ENCODE results near the gene KRT31.
"Not testable (repeated sequence)": the region's sequence is repeated elsewhere in the genome, so short reads cannot be mapped to it uniquely, and the experiment has no call there.

Gene KRT31

GRCh38 chr17:41396996-41397660 is at the start of gene KRT31:
Gene KRT31, minus strand, starts transcription at chr17:41397608. Its CDS starts 69 bp downstream, at chr17:41397539.
- DNase-seq = no peak

DNA sequence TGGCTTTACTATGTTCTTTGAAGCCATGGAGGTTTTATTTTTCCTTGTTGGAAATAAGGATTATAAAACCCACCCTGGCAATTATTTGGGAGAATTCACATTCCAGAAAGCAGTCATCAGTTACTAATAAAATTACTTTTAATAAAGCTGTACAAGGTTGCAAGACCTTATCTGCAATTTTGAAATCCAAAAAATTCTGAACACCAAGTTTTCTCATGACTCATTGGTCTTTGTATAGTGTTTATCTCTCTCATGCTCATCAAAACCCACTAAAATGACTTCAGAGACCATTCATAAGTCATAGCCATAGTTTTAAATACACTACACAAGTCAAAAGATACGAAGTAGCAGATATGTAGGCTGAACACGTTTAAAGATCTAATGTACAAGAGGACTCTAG is 49.4 kb upstream of the KRT31 start:
- DNase-seq = no peak

GRCh38 chr17:41444640-41445039 is 47.2 kb upstream of the KRT31 start:
- no peak for DNase-seq

- DNase-seq = no peak
Measured at GRCh38 chr17:41444186-41444585, 46.8 kb upstream of the KRT31 start.

DNA sequence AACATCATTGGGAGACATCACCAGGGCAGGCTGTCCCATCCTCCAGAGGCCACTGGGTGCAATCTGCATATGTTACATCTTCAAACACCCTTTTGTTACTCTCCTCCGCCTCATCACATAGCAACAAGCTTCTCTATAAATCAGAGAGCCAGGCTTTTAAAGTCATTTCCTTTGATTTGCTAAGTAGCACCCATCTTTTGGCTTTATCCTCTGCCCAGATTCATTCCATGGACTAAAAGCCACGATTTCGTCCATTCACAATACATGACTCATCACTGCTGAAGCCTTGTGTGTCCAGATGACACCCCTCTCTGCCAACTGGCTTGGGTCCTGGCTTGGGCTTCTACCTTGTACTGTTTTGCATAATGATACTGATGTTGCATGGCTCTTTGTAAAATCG is 45.3 kb upstream of the KRT31 start:
- no peak for DNase-seq

- no peak for DNase-seq
Measured at GRCh38 chr17:41440531-41441033, 43.2 kb upstream of the KRT31 start, which contains the start of gene KRT38. Gene KRT38, minus strand, starts transcription at chr17:41440983. Its CDS starts 62 bp downstream, at chr17:41440921.

GRCh38 chr17:41439375-41439774 is 42.0 kb upstream of the KRT31 start:
- DNase-seq = no peak

DNA sequence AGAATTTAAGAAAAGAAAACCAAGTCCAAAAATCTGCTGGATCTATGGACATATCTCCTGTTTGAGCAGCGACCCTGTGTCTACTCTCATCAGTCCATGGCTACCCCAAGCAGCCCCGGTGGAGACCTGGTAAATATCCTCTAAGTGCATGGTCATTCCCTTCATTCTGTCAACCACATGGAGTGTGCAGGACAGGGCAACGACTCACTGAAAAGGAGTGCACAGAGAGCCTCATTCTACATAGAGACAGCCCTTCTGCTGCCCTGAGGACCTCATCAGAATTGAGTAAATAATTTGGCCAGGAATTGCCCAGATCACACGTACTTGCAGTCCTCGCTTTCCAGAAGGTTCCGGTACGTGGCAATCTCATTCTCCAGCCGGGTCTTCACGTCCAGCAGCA is 40.4 kb upstream of the KRT31 start:
- DNase-seq = no peak

- DNase-seq = no peak
Measured at GRCh38 chr17:41437254-41437653, 39.8 kb upstream of the KRT31 start.

DNA sequence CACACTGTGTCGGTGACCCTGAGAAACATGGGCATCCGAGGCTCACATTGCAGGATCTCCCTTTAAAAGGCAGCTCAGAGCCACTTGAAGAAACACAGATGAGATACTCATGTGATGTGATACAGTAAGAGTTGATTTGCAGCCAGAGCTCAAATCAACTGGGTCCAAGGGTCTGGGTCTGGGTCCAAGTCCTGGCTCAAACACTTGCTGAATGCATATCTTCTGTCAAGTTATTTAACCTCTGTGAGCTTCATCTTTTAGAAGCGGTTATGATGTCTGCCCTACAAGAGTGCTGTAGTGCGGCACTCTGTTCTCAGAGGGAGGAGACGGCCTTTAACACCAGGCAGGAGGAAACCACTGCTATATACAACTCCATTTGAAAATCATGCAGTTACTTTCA is 37.0 kb upstream of the KRT31 start:
- DNase-seq = no peak

DNA sequence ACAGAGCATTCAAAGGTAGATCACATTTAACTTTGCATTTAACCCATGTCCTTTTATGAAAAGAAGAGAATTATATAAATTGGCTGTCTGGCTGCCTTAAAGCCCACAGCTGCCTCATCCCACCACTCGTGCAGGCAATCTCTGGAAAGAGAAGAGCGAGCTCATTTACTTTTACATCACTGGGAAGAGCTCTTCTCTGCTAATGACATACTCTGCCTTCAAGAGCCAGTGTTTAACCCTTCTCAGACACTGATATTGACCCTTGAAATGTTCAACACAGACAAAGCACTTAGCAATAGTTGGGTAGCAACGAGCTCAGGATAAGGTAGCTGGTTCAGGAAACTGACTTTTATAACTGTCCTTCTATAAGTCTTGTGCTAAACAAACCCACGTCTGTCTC is 36.6 kb upstream of the KRT31 start:
- DNase-seq = no peak

DNA sequence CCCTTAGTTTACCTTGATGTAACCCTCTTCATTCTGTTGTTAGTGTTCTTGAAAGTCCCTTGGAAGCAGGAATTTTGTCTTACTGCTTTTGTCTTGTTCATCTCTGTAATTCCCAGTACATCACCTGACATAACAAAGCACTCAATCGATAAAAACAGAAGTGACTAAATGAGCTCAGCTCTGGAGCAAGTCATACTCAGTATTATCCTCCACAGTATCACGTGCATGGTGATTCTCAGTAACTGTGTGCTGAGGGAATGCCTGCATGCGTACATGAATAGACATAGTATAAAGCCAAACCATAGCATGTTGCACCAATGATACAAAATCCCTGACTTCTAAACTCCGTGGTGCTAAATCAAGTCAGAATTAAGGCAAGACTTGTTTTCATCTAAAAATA is 36.2 kb upstream of the KRT31 start:
- DNase-seq = no peak

DNA sequence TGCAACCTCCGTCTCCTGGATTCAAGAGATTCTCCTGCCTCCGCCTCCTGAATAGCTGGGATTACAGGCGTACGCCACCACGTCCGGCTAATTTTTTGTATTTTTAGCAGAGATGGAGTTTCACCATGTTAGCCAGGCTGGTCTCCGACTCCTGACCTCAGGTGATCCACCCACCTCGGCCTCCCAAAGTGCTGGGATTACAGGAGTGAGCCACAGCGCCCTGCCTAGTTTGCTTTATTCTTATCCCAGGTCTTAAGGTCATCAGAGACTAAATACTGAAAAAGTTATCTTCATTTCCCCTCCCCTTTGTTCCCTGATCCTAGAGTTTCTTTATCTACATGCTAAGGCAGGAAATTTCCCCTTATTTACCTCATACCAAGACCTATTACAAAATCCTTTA is 33.0 kb upstream of the KRT31 start:
- not testable (repeated sequence) for DNase-seq

- no peak for DNase-seq
Measured at GRCh38 chr17:41429667-41430066, 32.3 kb upstream of the KRT31 start.

- DNase-seq = no peak
Measured at GRCh38 chr17:41428591-41429291, 31.3 kb upstream of the KRT31 start.

DNA sequence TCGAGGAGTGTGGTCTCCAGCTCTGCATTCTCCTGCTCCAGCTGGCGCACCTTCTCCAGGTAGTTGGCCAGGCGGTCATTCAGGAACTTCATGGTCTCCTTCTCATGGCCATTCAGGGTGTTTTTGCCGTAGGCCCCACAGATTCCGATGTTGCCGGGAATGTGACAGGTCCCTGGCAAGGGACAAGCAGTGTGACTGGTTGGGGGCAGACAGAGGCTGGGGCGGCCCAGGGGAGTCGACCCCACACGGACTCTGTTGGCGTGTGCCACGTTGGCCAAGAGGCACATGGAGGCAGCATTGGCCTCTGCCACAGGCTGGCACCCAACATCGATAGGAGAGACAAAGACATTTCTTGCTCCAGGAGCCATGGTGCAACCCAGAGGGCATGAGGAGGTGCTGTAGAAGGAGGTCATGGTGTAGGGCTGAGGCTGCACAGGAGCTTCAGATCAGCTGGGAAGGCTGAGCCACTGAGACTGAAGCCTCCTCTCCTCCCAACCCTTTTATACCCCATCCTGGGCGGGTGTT is 26.8 kb upstream of the KRT31 start, which contains the start of gene KRT37:
KRT37 (minus strand) TSS at position 475 of the 525 bp plus-strand sequence; CDS start at position 413, 62 bp downstream.
- no peak for DNase-seq

GRCh38 chr17:41422586-41422985 is 25.2 kb upstream of the KRT31 start:
- DNase-seq = not testable (repeated sequence)

GRCh38 chr17:41421617-41422016 is 24.2 kb upstream of the KRT31 start:
- no peak for DNase-seq

DNA sequence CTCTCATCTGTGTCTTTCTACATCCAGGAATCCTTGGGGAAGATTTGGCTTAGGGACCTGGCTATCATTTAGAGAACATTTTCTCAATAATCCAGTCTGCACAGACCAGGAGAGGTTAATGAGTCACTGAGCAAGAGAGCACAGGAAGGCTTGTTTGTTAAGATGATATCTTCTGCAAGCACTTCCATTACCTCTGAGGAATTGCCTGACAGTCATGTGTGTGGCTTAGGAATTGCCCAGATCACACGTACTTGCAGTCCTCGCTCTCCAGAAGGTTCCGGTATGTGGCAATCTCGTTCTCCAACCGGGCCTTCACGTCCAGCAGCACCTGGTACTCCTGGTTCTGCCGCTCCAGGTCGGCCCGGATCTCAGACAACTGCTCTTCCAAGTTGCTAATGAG is 23.7 kb upstream of the KRT31 start:
- no peak for DNase-seq

DNA sequence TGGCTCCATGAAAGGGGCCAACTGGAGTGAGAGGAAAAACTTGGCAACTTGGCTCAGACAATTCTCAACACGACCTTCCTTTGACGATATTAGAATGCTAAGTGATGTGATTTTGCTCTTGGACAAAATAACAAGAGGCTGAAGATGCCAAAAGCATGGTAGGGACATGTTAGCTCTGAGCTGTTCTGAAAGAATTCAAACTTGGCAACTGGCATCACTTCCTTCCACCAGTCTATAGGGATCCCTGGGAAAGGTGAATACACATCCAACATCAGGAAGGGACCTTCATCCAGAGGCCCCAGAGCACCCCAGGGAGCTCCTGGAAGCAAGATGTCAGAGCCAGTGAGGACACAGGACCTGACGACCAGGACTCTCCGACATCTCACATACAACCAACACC is 22.7 kb upstream of the KRT31 start:
- no peak for DNase-seq

GRCh38 chr17:41419716-41420115 is 22.3 kb upstream of the KRT31 start:
- DNase-seq = no peak

DNA sequence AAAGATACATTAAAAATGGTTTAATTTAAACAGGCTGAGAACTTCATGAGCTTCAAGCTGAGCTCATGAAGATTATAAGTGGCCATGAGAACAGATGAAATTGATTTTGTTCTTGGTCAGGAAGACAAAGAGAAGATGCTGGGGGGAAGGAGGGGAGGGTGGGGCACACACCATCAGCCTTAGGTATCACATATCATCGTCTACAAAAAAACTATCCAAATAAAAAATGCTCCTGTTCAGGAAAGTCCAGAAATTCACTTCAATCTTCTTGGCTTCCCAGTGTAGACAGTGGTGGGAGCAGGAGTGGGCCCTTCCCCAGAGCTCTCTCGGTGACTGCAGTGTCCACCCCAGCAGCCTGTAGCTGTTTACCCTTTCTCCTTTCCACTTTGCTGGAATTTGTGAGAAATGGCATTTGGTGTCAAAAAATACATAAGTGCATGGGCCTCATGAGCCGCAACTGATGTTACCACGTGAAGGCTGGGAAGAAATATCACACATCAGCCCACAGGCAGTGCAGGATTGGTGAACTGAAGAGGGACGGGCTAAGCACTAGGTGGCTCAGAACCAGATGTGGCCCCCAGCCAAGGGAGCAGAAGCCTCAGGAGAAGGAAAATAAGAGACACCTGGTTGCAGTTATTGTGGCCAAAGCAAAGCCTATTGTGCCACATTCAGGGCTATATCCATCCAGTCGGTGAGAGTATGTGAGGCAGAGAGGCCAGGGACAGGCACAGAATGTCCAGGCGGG is 20.9 kb upstream of the KRT31 start:
- no peak for DNase-seq

DNA sequence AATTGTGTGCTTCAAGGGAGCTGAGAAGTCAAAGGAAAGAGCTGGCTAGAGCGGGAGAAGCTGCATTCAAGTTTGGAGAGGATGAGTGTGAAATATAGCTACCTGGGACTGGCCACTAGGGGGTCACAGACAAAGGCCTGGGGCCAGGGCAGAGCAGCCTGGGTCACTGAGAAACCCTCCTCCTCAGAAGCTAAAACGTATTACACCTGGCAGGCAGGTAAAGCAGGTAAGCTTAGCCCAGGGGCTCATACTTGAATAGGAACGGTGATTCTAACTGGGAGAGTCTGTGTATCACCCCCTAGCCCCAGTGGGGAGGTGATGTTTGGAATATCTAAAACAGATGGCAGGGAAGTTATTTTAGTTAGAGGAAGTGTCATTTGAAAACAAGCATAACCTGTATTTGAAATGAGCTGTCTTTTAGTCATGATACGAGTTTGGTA is 20.2 kb upstream of the KRT31 start:
- DNase-seq = no peak

All from DMS 273 treated with DMSO at 0.1 percent for 48 hours (cell line).